Osteoblast (primary cell): ENCODE data around the gene CDK3. TPM values are rescaled to one million over a fixed set of nuclear protein-coding genes. Genes with fewer than 3 reads are reported as not detected.

Source experiments
- DNase-seq: peaks from one replicate; pipeline ENCODE4 v3.0.0; 2011; ENCODE audit warnings: low spot score, mixed read lengths; ENCODE audit not compliant: insufficient read length; ENCODE audit errors: missing footprints
- H2AFZ ChIP-seq: 2 replicates; pipeline ENCODE4 v1.6.0; 2011; ENCODE audit warnings: mild to moderate bottlenecking, low read length
- H3K27ac ChIP-seq: 2 replicates; pipeline ENCODE4 v1.5.1; 2011; ENCODE audit warnings: mild to moderate bottlenecking, low read depth, low read length, moderate library complexity
- H3K27me3 ChIP-seq: 2 replicates; pipeline ENCODE4 v1.6.0; 2012; ENCODE audit warnings: mild to moderate bottlenecking, control low read depth, inconsistent platforms, low read length, moderate library complexity; ENCODE audit not compliant: insufficient read depth
- H3K36me3 ChIP-seq: 2 replicates; pipeline ENCODE4 v1.5.1; 2011; ENCODE audit warnings: mild to moderate bottlenecking, low read length, control low read depth, moderate library complexity; ENCODE audit not compliant: insufficient read depth
- H3K4me1 ChIP-seq: 2 replicates; pipeline ENCODE4 v1.5.1; 2011; ENCODE audit warnings: mild to moderate bottlenecking, low read length, control low read depth, moderate library complexity; ENCODE audit not compliant: insufficient read depth
- H3K4me2 ChIP-seq: 2 replicates; pipeline ENCODE4 v1.6.0; 2011; ENCODE audit warnings: mild to moderate bottlenecking, low read length; ENCODE audit not compliant: insufficient read depth
- H3K4me3 ChIP-seq: fragments of 200-600 bp; sonication (generic); 3 replicates; pipeline ENCODE4 v1.5.1; 2012; ENCODE audit warnings: mild to moderate bottlenecking, low read length, inconsistent platforms; ENCODE audit not compliant: insufficient read depth
- H3K79me2 ChIP-seq: 2 replicates; pipeline ENCODE4 v1.6.0; 2012; ENCODE audit warnings: mild to moderate bottlenecking, low read length, control low read depth, inconsistent platforms; ENCODE audit not compliant: insufficient read depth
- H3K9me3 ChIP-seq: 2 replicates; pipeline ENCODE4 v1.5.1; 2011; ENCODE audit warnings: low read depth, low read length, control low read depth
- H4K20me1 ChIP-seq: 2 replicates; pipeline ENCODE4 v1.6.0; 2012; ENCODE audit warnings: mild to moderate bottlenecking, low read length, control low read depth; ENCODE audit not compliant: insufficient read depth
- total RNA-seq: library from RNA; depleted of rRNA; stranded (reverse); fragments of >200 nt; gene quantifications from 2 replicates; pipeline ENCODE4 v1.2.3, GENCODE V29; 2012
- TF ChIP-seq, protein P1 (sequence below): IDR thresholded peaks from 2 replicates; pipeline ENCODE4 v1.5.1; 2011; ENCODE audit warnings: mild to moderate bottlenecking, low read depth, low read length, moderate library complexity; ENCODE audit errors: extremely low read depth

CDK3 gene
- total RNA-seq, 1 donor = 0.72 TPM

- Histone ChIP-seq H4K20me1 (no peaks in the 10 kb centered on the region), H3K27ac (no peak overlapping the region)
- peak; percentile 49 for DNase-seq
Observed at GRCh38 chr17:76024353-76024752, 23.7 kb downstream of the CDK3 start.

DNA sequence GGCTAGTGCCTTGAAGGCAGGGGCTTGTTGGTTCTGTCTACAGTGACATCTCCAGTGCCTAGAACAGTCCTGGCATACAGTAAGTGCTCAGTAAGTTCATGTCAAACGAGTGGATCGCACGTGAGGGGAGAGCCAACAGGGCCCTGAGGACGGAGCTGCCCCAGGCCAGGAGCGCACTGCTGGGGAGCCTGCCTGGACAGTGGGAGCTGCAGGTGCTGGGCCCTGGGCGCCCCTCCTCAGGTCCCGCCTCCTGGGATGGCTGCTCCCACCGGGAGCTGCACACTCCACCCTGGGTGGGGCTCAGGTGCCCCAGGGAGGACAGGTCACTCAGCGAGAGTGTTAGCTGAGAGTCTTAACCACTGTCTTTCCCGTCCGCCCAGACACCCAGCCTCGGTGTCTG, 24.6 kb downstream of the CDK3 start:
- DNase-seq = no peak
- TF ChIP-seq, protein P1, sequence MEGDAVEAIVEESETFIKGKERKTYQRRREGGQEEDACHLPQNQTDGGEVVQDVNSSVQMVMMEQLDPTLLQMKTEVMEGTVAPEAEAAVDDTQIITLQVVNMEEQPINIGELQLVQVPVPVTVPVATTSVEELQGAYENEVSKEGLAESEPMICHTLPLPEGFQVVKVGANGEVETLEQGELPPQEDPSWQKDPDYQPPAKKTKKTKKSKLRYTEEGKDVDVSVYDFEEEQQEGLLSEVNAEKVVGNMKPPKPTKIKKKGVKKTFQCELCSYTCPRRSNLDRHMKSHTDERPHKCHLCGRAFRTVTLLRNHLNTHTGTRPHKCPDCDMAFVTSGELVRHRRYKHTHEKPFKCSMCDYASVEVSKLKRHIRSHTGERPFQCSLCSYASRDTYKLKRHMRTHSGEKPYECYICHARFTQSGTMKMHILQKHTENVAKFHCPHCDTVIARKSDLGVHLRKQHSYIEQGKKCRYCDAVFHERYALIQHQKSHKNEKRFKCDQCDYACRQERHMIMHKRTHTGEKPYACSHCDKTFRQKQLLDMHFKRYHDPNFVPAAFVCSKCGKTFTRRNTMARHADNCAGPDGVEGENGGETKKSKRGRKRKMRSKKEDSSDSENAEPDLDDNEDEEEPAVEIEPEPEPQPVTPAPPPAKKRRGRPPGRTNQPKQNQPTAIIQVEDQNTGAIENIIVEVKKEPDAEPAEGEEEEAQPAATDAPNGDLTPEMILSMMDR = no peak
- peaks cover 3% of the 10 kb centered on the region for H3K27me3 ChIP-seq
- H3K27ac ChIP-seq = no peak overlapping the region
- no peaks in the 10 kb centered on the region for H3K9me3 ChIP-seq
- H3K4me2 ChIP-seq = no peak overlapping the region
- H3K79me2 ChIP-seq = no peaks in the 10 kb centered on the region
- no peak overlapping the region for H3K4me3 ChIP-seq
- no peak overlapping the region for H2AFZ ChIP-seq
- no peaks in the 10 kb centered on the region for H4K20me1 ChIP-seq
- H3K4me1 ChIP-seq = no peaks in the 10 kb centered on the region
- no peaks in the 10 kb centered on the region for H3K36me3 ChIP-seq

More at GRCh38 chr17:76024353-76024752, 23.7 kb downstream of the CDK3 start:
- H3K9me3 ChIP-seq = no peaks in the 10 kb centered on the region
- H3K27me3 ChIP-seq = peaks cover 8% of the 10 kb centered on the region
- H3K4me2 ChIP-seq = no peak overlapping the region
- no peaks in the 10 kb centered on the region for H3K4me1 ChIP-seq
- no peak overlapping the region for H3K4me3 ChIP-seq
- no peak overlapping the region for H2AFZ ChIP-seq
- TF ChIP-seq, protein P1 = no peak
- no peaks in the 10 kb centered on the region for H3K36me3 ChIP-seq
- H3K79me2 ChIP-seq = no peaks in the 10 kb centered on the region

GRCh38 chr17:76026714-76027158, 26.1 kb downstream of the CDK3 start:
- no peak overlapping the region for H3K27ac ChIP-seq
- H3K4me3 ChIP-seq = no peak overlapping the region
- no peaks in the 10 kb centered on the region for H4K20me1 ChIP-seq
- H3K27me3 ChIP-seq = no peaks in the 10 kb centered on the region
- no peaks in the 10 kb centered on the region for H3K9me3 ChIP-seq
- TF ChIP-seq, protein P1 = no peak
- no peaks in the 10 kb centered on the region for H3K4me1 ChIP-seq
- peak; percentile 58 for DNase-seq
- no peak overlapping the region for H2AFZ ChIP-seq
- H3K79me2 ChIP-seq = no peaks in the 10 kb centered on the region
- H3K36me3 ChIP-seq = no peaks in the 10 kb centered on the region
- H3K4me2 ChIP-seq = no peak overlapping the region

DNA sequence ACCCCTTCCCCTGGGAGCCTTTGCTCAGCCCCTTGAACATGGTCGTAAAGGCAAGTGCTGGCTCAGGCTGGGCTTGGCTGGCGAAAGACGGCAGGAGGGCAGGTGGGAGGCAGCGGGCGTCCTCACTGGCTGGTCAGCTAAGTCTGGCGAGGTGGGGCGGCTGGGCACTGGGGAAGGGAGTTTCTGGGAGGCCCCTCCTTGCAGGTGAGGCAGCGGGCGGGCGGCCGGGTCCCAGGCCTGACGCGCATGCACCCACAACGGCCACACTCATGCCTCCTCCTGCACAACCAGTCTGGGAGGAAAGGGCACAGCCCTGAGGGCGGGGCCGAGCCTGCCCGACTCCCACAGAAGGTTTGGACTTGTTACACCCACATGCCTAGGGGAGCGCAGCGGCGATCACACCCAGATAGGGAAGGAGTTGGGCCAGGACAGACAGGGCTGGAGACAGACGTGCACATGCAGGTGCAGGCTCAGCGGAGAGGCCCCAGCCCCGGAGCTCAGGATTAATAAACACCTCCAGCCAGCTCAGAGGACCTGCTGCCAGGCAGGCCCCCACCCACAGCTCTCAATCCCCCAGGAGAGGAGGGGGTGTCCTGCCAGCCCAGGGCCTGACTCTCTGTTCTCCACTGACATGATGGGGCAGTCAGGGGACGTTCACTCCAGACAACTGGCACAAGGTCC, 26.6 kb downstream of the CDK3 start, which contains the start of gene EVPL:
Gene EVPL (minus strand): TSS at position 148 of the 681 bp plus-strand sequence. CDS start 108 bp downstream, at position 40.
- H2AFZ ChIP-seq = no peak within 1 kb of the TSS
- no peaks in the 10 kb centered on the region for H3K27me3 ChIP-seq
- H3K27ac ChIP-seq = no peak within 1 kb of the TSS
- no peak within 1 kb of the TSS for H3K4me3 ChIP-seq
- no peaks in the 10 kb centered on the region for H3K79me2 ChIP-seq
- no peaks in the 10 kb centered on the region for H3K9me3 ChIP-seq
- no peaks in the 10 kb centered on the region for H3K36me3 ChIP-seq
- TF ChIP-seq, protein P1 = no peak
- DNase-seq = peak; percentile 41
- no peaks in the 10 kb centered on the region for H4K20me1 ChIP-seq
- no peak within 1 kb of the TSS for H3K4me2 ChIP-seq
- no peaks in the 10 kb centered on the region for H3K4me1 ChIP-seq
